Mucosa of descending colon (tissue), 3 donors: ENCODE measurements around the gene MICAL1. TPM values are rescaled to one million over a fixed set of nuclear protein-coding genes. Genes with fewer than 3 reads are reported as not detected.

Experiments
- ATAC-seq: fragments of 200-7000 bp; cut with Tn5 transposase; one replicate; pipeline ENCODE4 v1.9.1; 2020; ENCODE audit warnings: mild to moderate bottlenecking, moderate library complexity
- DNase-seq, 3 donors: peaks; one replicate each; pipeline ENCODE4 v3.0.0-alpha.2; 2020
- H3K36me3 ChIP-seq: fragments of 200-600 bp; one replicate; pipeline ENCODE4 v1.8.0; 2021; ENCODE audit warnings: low read depth, mild to moderate bottlenecking
- H3K4me1 ChIP-seq: fragments of 200-600 bp; one replicate; pipeline ENCODE4 v1.8.0; 2021; ENCODE audit warnings: low read depth, mild to moderate bottlenecking
- H3K4me3 ChIP-seq: fragments of 200-600 bp; one replicate; pipeline ENCODE4 v1.8.0; 2021; ENCODE audit warnings: mild to moderate bottlenecking
- H3K9me3 ChIP-seq: fragments of 200-600 bp; one replicate; pipeline ENCODE4 v1.8.0; 2021; ENCODE audit warnings: mild to moderate bottlenecking
- intact Hi-C, 2 donors: fragments of 100-400 bp; cut with DNase I in 1 of 2; cut with micrococcal nuclease in 1 of 2; formaldehyde crosslinking; loops; one replicate each; pipeline versions ENCODE4 v1.11.0 to v1.11.1; 2022; cut with DNase I, micrococcal nuclease
- total RNA-seq, 3 donors: library from RNA; stranded (reverse); fragmentation: NEBNext Ultra II Directional in 2 of 3; extraction: Animal tissue kit (Norgen Biotek cat#: 25700) in 2 of 3; gene quantifications; one replicate each; pipeline versions ENCODE4 v1.2.1 to v1.2.4, GENCODE V29; 2021 to 2023
- TF ChIP-seq, protein P1 (sequence below): fragments of 200-600 bp; IDR thresholded peaks from one replicate; pipeline ENCODE4 v1.8.0; 2022; ENCODE audit warnings: antibody characterized with exemption, mild to moderate bottlenecking
- donor health status: DM: no; HTN: no; CAD: no; lungs with moderate emphysema.
- donor health status: DM: no; HTN: no; CAD: no.
- donor health status: DM: no; HTN: yes; CAD: no.

The MICAL1 gene
- total RNA-seq, 3 donors from 2014 or later, result 43.1 to 72.9 (median 57.8) TPM

GRCh38 chr6:109428889-109429477 lies 26.6 kb downstream of the MICAL1 start:
- intact Hi-C loops, result no loop called here
- no peaks in the 10 kb centered on the region for H3K9me3 ChIP-seq
- TF ChIP-seq, protein P1, sequence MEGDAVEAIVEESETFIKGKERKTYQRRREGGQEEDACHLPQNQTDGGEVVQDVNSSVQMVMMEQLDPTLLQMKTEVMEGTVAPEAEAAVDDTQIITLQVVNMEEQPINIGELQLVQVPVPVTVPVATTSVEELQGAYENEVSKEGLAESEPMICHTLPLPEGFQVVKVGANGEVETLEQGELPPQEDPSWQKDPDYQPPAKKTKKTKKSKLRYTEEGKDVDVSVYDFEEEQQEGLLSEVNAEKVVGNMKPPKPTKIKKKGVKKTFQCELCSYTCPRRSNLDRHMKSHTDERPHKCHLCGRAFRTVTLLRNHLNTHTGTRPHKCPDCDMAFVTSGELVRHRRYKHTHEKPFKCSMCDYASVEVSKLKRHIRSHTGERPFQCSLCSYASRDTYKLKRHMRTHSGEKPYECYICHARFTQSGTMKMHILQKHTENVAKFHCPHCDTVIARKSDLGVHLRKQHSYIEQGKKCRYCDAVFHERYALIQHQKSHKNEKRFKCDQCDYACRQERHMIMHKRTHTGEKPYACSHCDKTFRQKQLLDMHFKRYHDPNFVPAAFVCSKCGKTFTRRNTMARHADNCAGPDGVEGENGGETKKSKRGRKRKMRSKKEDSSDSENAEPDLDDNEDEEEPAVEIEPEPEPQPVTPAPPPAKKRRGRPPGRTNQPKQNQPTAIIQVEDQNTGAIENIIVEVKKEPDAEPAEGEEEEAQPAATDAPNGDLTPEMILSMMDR, result no peak
- H3K4me1 ChIP-seq, result no peaks in the 10 kb centered on the region
- peak; percentile 68 for ATAC-seq
- no peaks in the 10 kb centered on the region for H3K36me3 ChIP-seq
- H3K4me3 ChIP-seq, result no peak overlapping the region
- no peak for DNase-seq

GRCh38 chr6:109424946-109425345 lies 30.6 kb downstream of the MICAL1 start:
- DNase-seq (no peak), ATAC-seq (no peak)
- Histone ChIP-seq H3K36me3 (no peaks in the 10 kb centered on the region), H3K9me3 (no peaks in the 10 kb centered on the region), H3K4me3 (no peak overlapping the region), H3K4me1 (no peaks in the 10 kb centered on the region)
- intact Hi-C loops, result no loop called here
- TF ChIP-seq, protein P1, result no peak

DNA sequence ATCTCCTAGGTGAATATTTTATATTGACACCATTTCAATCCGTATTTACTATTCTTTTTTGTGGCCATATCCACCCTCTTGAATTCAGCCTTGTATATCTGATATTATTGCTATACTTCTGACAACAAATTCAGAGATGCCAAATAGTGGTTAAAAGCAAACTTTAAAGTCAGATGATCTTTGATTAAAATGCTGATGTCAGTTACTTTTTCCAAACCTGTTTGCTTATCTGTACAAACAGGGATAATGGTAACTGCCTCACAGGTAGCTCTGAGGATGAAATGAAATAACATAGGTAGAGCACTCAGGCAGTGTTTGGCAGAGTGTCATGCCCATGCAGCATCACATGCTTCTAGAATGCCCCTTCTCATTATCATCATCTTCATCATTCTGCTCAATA lies 34.4 kb downstream of the MICAL1 start:
- Histone ChIP-seq H3K4me1 (no peaks in the 10 kb centered on the region), H3K4me3 (no peak overlapping the region), H3K36me3 (no peaks in the 10 kb centered on the region), H3K9me3 (no peaks in the 10 kb centered on the region)
- intact Hi-C loops, result no loop called here
- TF ChIP-seq, protein P1, result no peak
- no peak for ATAC-seq
- no peak for DNase-seq

- DNase-seq (no peak), ATAC-seq (no peak)
- H3K4me1 ChIP-seq, result no peaks in the 10 kb centered on the region
- no peaks in the 10 kb centered on the region for H3K9me3 ChIP-seq
- no peak overlapping the region for H3K4me3 ChIP-seq
- H3K36me3 ChIP-seq, result no peaks in the 10 kb centered on the region
- intact Hi-C loops, result no loop called here
- TF ChIP-seq, protein P1, result no peak
Observed at GRCh38 chr6:109420751-109421150, 34.8 kb downstream of the MICAL1 start.

GRCh38 chr6:109417646-109418045 lies 37.9 kb downstream of the MICAL1 start:
- no peaks in the 10 kb centered on the region for H3K4me1 ChIP-seq
- no peak overlapping the region for H3K4me3 ChIP-seq
- intact Hi-C loops, result no loop called here
- no peak for DNase-seq
- no peaks in the 10 kb centered on the region for H3K36me3 ChIP-seq
- TF ChIP-seq, protein P1, result no peak
- no peaks in the 10 kb centered on the region for H3K9me3 ChIP-seq
- no peak for ATAC-seq

- Histone ChIP-seq H3K4me1 (no peaks in the 10 kb centered on the region), H3K36me3 (no peaks in the 10 kb centered on the region), H3K4me3 (no peak overlapping the region), H3K9me3 (no peaks in the 10 kb centered on the region)
- intact Hi-C loops, result no loop called here
- ATAC-seq (no peak), DNase-seq (no peak)
- TF ChIP-seq, protein P1, result no peak
Observed at GRCh38 chr6:109411034-109411433, 44.5 kb downstream of the MICAL1 start.
